ENCODE measurements around the gene PRKN.

PRKN gene

GRCh38 chr6:162331911-162332310 is 395.7 kb downstream of the PRKN start:
- no peak for DNase-seq (ENCODE audit: extremely low read depth in 1 of 2, low read depth in 1 of 2)

GRCh38 chr6:162325826-162326225 is 401.7 kb downstream of the PRKN start:
- DNase-seq (ENCODE audit: extremely low read depth in 1 of 2, low read depth in 1 of 2) = no peak

GRCh38 chr6:162325051-162325450 is 402.5 kb downstream of the PRKN start:
- no peak for DNase-seq (ENCODE audit: extremely low read depth in 1 of 2, low read depth in 1 of 2)

GRCh38 chr6:162315291-162315690 is 412.3 kb downstream of the PRKN start:
- no peak for DNase-seq (ENCODE audit: extremely low read depth in 1 of 2, low read depth in 1 of 2)

GRCh38 chr6:162313922-162314660 is 413.5 kb downstream of the PRKN start:
- DNase-seq (ENCODE audit: extremely low read depth in 1 of 2, low read depth in 1 of 2) = no peak

- DNase-seq (ENCODE audit: extremely low read depth in 1 of 2, low read depth in 1 of 2) = no peak
Observed at GRCh38 chr6:162307865-162308264, 419.7 kb downstream of the PRKN start.

GRCh38 chr6:162306616-162307015 is 420.9 kb downstream of the PRKN start:
- DNase-seq (ENCODE audit: extremely low read depth in 1 of 2, low read depth in 1 of 2) = no peak

- no peak for DNase-seq (ENCODE audit: extremely low read depth in 1 of 2, low read depth in 1 of 2)
Observed at GRCh38 chr6:162301128-162301527, 426.4 kb downstream of the PRKN start.

- DNase-seq (ENCODE audit: extremely low read depth in 1 of 2, low read depth in 1 of 2) = no peak
Observed at GRCh38 chr6:162294029-162294428, 433.5 kb downstream of the PRKN start.

- no peak for DNase-seq (ENCODE audit: extremely low read depth in 1 of 2, low read depth in 1 of 2)
Observed at GRCh38 chr6:162292915-162293314, 434.7 kb downstream of the PRKN start.

- no peak for DNase-seq (ENCODE audit: extremely low read depth in 1 of 2, low read depth in 1 of 2)
Observed at GRCh38 chr6:162290846-162291465, 436.6 kb downstream of the PRKN start.

- DNase-seq (ENCODE audit: extremely low read depth in 1 of 2, low read depth in 1 of 2) = no peak
Observed at GRCh38 chr6:162289972-162290371, 437.6 kb downstream of the PRKN start.

- no peak for DNase-seq (ENCODE audit: extremely low read depth in 1 of 2, low read depth in 1 of 2)
Observed at GRCh38 chr6:162273986-162274385, 453.6 kb downstream of the PRKN start.

- DNase-seq (ENCODE audit: extremely low read depth in 1 of 2, low read depth in 1 of 2) = no peak
Observed at GRCh38 chr6:162271922-162272321, 455.6 kb downstream of the PRKN start.

GRCh38 chr6:162270966-162271365 is 456.6 kb downstream of the PRKN start:
- DNase-seq (ENCODE audit: extremely low read depth in 1 of 2, low read depth in 1 of 2) = no peak

- no peak for DNase-seq (ENCODE audit: extremely low read depth in 1 of 2, low read depth in 1 of 2)
Observed at GRCh38 chr6:162267641-162268040, 459.9 kb downstream of the PRKN start.

- no peak for DNase-seq (ENCODE audit: extremely low read depth in 1 of 2, low read depth in 1 of 2)
Observed at GRCh38 chr6:162267126-162267525, 460.4 kb downstream of the PRKN start.

- no peak for DNase-seq (ENCODE audit: extremely low read depth in 1 of 2, low read depth in 1 of 2)
Observed at GRCh38 chr6:162264581-162264980, 463.0 kb downstream of the PRKN start.

GRCh38 chr6:162262466-162263196 is 464.9 kb downstream of the PRKN start:
- DNase-seq (ENCODE audit: extremely low read depth in 1 of 2, low read depth in 1 of 2) = no peak

GRCh38 chr6:162261598-162261997 is 466.0 kb downstream of the PRKN start:
- no peak for DNase-seq (ENCODE audit: extremely low read depth in 1 of 2, low read depth in 1 of 2)

- DNase-seq (ENCODE audit: extremely low read depth in 1 of 2, low read depth in 1 of 2) = no peak
Observed at GRCh38 chr6:162260027-162260426, 467.5 kb downstream of the PRKN start.

- DNase-seq (ENCODE audit: extremely low read depth in 1 of 2, low read depth in 1 of 2) = no peak
Observed at GRCh38 chr6:162258647-162259046, 468.9 kb downstream of the PRKN start.

Measured in activated CD8-positive, alpha-beta memory T cell treated with anti-CD3 and anti-CD28 coated beads for 1 hour (primary cell).